Chondrocyte (in vitro differentiated cells): ENCODE results near the gene CYLD. TPM values are rescaled to one million over a fixed set of nuclear protein-coding genes. Genes with fewer than 3 reads are reported as not detected.

Experiments used
- DNase-seq: peaks from one replicate; pipeline ENCODE4 v3.0.0; 2021; ENCODE audit warnings: mixed read lengths, low spot score
- H3K27ac Mint-ChIP-seq: one replicate; pipeline ENCODE4 v1.8.0; 2021; ENCODE audit warnings: mild to moderate bottlenecking, moderate library complexity, mixed read lengths; ENCODE audit not compliant: unreplicated experiment
- H3K27me3 Mint-ChIP-seq: 2 replicates; pipeline ENCODE4 v1.8.0; 2021; ENCODE audit warnings: low read depth, mixed read lengths
- H3K36me3 Mint-ChIP-seq: 2 replicates; pipeline ENCODE4 v1.8.0; 2021; ENCODE audit warnings: low read depth, mixed read lengths
- H3K4me1 Mint-ChIP-seq: 2 replicates; pipeline ENCODE4 v1.8.0; 2021; ENCODE audit warnings: low read depth, mild to moderate bottlenecking, mixed read lengths
- H3K4me3 Mint-ChIP-seq: one replicate; pipeline ENCODE4 v1.8.0; 2021; ENCODE audit warnings: mild to moderate bottlenecking, moderate library complexity, mixed read lengths; ENCODE audit not compliant: unreplicated experiment
- H3K9me3 Mint-ChIP-seq: 2 replicates; pipeline ENCODE4 v1.8.0; 2021; ENCODE audit warnings: low read depth, mixed read lengths
- CTCF ChIP-seq: fragments of 200-600 bp; sonication (generic); IDR thresholded peaks from 2 replicates; pipeline ENCODE4 v1.5.0; 2021; ENCODE audit warnings: antibody characterized with exemption, mild to moderate bottlenecking, moderate library complexity
- total RNA-seq: library from RNA; stranded (reverse); gene quantifications from 3 replicates; pipeline ENCODE4 v1.2.1, GENCODE V29; 2021

Gene CYLD
- total RNA-seq, 1 donor from 2014 or later = 35.8 TPM

DNA sequence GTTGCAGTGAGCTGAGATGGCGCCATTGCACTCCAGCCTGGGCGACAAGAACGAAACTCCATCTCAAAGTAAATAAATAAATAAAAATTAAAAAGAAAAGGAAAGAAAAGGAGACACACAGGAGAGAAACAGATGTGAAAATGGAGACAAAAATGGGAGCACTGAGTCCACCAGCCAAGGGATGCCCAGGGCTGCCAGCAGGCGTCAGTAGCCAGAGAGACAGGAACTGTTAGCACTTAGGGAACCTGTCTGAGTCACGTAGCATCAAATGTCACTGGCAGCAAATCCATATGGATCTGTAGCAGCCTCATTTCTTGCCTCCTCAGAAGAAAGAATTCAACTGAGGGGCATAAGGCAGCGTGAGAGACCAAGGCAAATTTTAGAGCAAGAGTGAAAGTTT lies 79.7 kb downstream of the CYLD start:
- Mint-ChIP-seq H3K36me3 (no peaks in the 10 kb centered on the region), H3K27me3 (peaks cover 14% of the 10 kb centered on the region), H3K4me1 (no peaks in the 10 kb centered on the region), H3K9me3 (no peaks in the 10 kb centered on the region), H3K4me3 (no peak overlapping the region), H3K27ac (no peak overlapping the region)
- peak; percentile 40 for TF ChIP-seq CTCF
- DNase-seq = no peak

DNA sequence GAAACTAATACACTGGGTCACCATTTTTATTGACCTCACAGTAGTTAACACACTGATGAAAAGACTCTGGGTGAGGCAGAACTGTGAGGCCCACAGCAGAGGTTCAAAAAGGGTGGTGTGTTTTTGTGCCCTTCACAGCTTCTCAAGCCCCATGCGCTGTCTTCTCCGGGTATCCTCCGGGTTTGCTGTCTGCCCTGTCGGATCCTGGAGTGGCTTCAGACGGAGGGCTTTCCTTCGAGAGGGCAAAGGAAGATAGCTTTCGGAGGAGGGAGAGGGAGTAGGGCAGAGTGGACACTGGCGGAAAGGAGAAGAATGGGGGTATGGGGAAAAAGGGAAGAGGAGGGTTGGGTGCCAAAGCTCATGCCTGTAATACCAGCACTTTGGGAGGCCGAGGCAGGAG lies 80.8 kb downstream of the CYLD start:
- TF ChIP-seq CTCF = no peak

GRCh38 chr16:50826797-50827316 lies 85.0 kb downstream of the CYLD start:
- H3K36me3 Mint-ChIP-seq = no peaks in the 10 kb centered on the region
- peaks cover 25% of the 10 kb centered on the region for H3K27me3 Mint-ChIP-seq
- no peak overlapping the region for H3K4me3 Mint-ChIP-seq
- H3K4me1 Mint-ChIP-seq = no peaks in the 10 kb centered on the region
- no peak for DNase-seq
- H3K9me3 Mint-ChIP-seq = no peaks in the 10 kb centered on the region
- no peak overlapping the region for H3K27ac Mint-ChIP-seq
- no peak for TF ChIP-seq CTCF

More for the DNA sequence above, 80.8 kb downstream of the CYLD start:
- Mint-ChIP-seq H3K27ac (no peak overlapping the region), H3K4me1 (no peaks in the 10 kb centered on the region), H3K36me3 (no peaks in the 10 kb centered on the region), H3K27me3 (peaks cover 16% of the 10 kb centered on the region), H3K9me3 (no peaks in the 10 kb centered on the region), H3K4me3 (no peak overlapping the region)
- no peak for DNase-seq

DNA sequence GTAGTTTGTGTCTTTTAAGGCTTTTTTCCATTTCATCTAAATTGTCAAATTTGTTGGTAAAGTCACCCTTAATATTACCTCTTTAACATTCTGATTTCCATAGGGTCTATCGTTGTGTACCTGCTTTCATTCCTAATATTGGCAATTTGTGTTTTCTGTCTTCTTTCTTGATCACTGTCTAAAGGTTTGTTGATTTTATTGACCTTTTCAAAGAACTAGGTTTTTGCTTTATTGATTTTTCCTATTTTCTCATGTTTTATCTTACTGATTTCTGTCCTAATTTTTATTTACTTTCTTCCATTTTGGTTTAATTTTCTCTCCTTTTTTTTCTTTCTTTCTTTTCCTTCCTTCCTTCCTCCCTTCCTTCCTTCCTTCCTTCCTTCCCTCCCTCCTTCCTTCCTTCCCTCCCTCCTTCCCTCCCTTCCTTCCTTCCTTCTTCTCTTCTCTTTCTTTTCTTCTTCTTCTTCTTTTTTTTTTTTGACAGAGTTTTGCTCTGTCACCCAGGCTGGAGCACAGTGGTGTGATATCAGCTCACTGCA lies 86.3 kb downstream of the CYLD start:
- Mint-ChIP-seq H3K4me3 (no peak overlapping the region), H3K9me3 (peaks cover 3% of the 10 kb centered on the region), H3K36me3 (no peaks in the 10 kb centered on the region), H3K27me3 (peaks cover 26% of the 10 kb centered on the region), H3K27ac (no peak overlapping the region), H3K4me1 (no peaks in the 10 kb centered on the region)
- TF ChIP-seq CTCF = no peak
- DNase-seq = no peak

DNA sequence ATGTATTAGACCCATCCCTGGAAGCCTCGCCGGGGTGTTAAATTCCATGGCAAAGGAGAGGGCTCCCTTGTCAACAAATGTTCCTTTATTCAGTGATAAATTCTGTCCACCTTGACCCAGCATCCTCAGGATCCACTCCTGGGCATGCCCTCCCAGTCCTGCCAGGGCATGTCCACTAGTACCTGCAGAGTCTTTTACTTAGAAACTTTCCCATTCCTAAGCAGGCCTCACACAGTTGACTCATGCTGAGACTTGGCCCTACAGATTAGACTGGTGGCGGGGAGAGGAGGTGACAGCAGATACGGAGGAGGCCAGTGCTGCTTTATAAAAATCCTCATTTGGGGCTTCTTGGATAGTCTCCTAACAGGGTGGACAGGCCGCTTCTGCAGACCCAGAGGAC lies 88.8 kb downstream of the CYLD start:
- Mint-ChIP-seq H3K36me3 (no peaks in the 10 kb centered on the region), H3K27ac (no peak overlapping the region), H3K4me3 (no peak overlapping the region), H3K27me3 (peaks cover 21% of the 10 kb centered on the region), H3K4me1 (no peaks in the 10 kb centered on the region), H3K9me3 (peaks cover 5% of the 10 kb centered on the region)
- no peak for TF ChIP-seq CTCF
- DNase-seq = no peak
